GM21717 (cell line): ENCODE data around the gene ZFYVE27.
"Not testable (repeated sequence)": the region's sequence is repeated elsewhere in the genome, so short reads cannot be mapped to it uniquely, and the experiment has no call there.

Experiments
- ATAC-seq: cut with Tn5 transposase; IDR thresholded peaks from one replicate; pipeline ENCODE4 v1.9.1; 2021; ENCODE audit warnings: mild to moderate bottlenecking, moderate library complexity; ENCODE audit not compliant: unreplicated experiment

Gene ZFYVE27, protein sequence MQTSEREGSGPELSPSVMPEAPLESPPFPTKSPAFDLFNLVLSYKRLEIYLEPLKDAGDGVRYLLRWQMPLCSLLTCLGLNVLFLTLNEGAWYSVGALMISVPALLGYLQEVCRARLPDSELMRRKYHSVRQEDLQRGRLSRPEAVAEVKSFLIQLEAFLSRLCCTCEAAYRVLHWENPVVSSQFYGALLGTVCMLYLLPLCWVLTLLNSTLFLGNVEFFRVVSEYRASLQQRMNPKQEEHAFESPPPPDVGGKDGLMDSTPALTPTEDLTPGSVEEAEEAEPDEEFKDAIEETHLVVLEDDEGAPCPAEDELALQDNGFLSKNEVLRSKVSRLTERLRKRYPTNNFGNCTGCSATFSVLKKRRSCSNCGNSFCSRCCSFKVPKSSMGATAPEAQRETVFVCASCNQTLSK

DNA sequence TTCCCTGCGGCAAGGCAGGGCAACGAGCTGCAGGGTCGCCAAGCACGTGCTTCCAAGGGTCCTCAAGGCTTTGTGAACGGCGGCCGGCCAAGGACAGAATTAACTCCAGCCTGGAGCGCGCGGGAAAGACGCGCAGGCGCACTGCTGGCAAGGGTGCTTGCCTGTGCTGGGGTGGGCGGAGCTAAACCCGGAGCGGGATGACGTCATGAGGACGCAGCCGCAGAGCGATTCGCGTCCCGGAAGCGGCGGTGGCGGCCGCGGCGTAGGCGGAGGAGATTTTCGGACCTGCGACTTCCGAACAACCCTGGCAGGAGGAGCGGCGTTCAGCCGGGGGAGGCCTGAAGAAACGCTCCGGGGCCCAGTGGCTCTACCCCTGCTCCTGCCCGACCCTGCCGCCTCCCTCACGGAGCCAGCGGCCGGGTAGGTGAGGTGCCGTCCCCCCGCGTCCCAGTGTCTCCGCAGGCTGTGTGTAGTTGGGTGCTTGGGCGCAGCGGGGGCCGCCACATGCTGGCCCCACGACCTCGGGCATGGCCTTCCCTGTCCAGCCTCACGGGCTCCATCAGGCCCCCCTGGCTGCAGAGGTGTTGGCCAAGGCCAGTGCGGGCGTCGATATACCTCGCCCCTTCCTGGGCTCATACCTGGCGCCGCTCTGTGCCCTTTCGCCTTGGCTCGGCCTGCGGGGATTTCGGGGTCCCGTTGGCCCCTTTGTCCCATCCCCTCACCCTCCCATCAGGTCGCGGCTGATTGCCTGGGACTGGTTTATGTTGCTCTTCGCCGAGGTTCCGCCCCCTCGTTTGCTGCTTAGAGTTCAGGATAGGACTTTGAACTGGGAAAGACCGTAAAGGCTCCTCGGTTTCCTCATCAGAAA, at the start of gene ZFYVE27:
TSS of gene ZFYVE27 (plus strand) at position 227 of the 868 bp plus-strand sequence. CDS start 1,350 bp downstream, outside the sequence.
- ATAC-seq: peak; percentile 78

DNA sequence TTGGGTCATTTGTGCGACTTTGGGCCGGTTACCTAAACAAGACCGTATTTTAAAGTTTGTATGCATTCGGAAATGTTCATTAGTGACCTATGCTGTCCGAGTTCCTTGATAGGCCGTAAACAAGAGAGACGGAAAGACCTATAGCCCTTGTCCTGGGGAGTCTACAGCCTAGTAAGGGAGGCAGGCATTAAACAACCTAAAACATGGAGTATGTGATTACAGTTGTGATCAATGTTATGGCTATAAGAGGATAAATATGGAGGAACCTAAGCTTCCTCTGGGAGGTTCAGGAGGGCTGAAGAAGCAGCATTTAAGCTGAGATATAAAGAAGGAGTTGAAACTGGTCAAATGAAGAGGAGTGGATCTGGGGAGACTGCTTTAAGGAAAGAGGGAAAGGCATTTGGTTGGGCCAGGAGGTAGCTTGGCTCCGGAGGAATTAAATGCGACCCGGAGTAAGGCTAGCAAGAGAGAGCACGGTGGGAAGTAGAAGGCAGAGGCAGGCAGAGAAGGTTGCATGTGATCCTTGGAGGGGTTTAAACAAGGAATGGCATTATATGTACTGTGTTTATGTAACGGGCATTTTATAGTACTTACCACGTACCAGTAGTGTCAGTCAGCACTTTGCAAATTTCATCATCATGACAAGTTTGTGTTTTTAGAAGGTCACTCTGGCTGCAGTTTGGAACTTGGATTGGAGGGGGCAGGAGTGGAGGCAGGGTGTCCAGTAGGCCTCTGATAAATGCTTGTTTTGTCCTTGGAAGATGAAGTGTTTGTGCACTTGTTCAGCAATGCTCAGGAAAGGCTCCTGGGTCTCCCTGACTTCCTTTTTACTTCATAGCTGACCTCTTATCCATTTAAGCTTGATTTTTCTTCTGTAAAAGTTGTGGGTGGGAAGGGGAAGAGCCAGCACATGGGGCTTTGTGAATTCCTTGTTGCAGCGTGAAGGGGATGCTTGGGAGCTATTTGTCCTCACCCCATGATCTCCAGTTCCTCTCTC, 48.8 kb upstream of the ZFYVE27 start:
- ATAC-seq: no peak

DNA sequence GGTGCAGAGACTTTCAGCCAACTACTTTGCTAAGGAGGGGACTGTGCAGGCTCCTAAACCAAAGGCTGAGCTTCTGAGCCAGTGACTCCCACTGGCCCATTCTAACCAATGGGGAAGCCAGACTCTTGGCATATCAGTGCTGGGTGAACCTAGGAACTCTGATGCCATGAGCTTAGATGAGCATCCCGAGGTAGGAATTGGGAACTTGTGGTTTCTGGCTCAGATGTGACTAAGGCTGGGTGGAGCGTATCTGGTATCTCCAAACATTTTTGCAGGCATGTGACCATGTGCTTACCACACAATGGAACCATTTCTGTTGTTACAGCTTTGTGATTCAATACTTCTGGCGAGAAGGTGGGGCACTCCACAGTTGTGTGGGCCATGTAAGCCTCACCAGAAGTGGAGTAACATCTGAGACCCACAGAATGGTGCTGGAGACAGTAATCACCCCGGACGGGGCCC, 47.3 kb upstream of the ZFYVE27 start:
- no peak for ATAC-seq

DNA sequence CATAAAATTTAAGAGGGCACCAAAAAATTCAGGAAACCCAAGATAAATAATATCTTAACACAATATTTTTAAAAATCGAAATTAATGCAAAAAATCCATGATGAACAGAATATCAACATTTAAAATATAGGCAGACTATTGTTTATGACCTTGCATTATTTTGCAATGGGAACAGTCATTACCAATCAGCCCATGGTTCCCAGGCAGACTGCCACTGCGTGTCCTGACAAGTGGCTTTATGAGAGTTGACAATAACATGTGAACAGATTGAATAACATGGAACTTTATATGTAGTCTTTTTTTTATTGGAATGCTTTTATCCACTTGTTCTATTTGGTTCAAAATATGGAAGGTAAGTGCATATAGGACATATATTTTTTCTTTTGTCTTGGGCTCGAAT, 46.8 kb upstream of the ZFYVE27 start:
- ATAC-seq: no peak

DNA sequence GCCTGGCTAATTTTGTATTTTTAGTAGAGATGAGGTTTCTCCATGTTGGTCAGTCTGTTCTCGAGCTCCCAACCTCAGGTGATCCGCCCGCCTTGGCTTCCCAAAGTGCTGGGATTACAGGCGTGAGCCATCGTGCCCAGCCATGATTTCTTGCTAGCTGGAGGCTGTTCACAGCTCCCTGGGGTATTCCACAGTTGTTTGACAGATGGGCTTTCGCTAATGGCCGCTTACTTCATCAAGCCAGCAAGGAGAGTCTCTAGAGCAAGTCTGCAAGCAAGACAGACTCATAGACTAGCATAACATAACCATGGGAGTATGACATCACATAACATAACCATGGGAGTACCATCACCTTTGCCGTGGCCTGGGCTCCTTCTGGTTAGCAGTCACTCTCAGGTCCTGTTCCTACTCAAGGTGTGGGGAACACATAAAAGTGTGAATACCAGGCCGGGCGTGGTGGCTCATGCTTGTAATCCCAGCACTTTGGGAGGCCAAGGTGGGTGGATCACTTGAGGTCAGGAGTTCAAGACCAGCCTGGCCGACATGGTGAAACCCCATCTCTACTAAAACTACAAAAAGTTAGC, 38.8 kb upstream of the ZFYVE27 start:
- not testable (repeated sequence) for ATAC-seq

DNA sequence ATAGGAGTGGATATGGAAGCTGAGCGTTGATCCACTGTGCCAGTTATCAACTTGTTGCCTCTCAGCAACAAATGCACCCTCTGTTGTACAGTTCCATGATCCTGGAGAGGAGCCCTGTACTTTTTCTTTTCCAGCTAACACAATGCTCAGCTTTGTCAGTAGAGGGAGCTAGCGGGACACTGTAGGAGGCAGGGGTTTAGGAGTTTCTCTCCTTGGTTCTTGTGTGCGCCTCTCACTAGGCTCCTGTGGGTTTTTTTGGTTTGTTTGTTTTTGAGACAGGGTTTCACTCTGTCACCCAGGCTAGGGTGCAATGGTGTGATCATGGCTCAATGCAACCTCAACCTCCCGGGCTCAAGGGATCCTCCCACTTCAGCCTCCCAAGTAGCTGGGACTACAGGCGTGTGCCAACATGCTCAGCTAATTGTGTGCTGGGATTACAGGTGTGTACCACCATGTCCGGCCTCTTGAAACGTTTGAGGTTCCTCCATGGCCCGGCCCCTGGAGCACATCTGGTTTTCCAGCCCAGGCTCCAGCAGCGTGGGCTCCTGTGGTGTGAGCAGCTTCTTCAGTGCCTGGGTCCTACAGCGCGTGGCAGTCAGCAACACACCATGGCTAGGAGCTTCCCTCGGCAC, 35.4 kb upstream of the ZFYVE27 start:
- no peak for ATAC-seq

DNA sequence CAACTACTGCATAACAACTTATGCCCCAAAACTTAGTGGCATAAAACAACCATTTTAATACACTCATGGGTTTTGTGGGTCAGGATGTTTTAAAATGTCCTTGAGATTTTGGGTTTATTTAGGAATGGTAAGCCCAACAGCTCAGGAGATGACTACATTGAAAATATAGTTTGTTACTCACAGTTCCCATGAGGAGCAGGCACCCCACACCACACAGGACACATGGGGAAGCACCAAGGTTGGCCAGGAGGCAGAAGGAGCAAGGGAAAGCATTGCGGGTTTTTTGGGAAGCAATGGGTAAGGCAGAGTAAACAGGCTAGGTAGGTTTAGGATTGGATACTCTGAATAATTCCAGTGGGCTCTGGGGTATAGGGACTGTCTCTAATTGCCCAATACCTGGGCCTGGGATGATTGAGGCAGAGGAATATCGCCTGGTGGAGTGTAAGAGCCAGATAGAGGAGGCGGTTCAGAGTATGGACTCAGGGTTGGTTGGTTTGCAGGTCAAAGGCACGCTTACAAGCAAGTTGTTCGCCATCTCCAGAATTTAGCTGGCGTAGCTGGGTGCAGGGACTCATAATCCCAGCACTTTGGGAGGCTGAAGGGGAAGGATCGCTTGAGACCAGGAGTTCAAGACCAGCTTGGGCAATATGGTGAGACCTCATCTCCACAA, 33.4 kb upstream of the ZFYVE27 start:
- no peak for ATAC-seq

DNA sequence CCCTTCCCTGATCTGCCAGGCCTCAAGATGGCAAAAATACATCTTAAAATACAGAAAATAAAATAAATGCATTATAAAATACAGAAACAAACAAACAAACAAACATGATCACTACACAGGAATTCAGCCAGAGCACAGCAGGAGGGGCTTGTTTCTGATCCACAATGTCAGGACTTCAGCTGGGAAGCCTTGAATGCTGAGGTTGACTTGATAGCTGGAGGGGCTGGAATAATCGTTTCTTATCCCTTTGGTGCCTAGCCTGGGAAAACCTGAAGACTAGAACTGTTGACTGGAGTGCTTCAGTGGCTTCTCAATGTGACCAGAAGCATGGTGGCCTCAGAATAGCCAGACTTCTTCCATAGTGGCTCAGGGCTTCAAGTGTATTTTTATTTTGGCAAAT, 32.6 kb upstream of the ZFYVE27 start:
- ATAC-seq: no peak

DNA sequence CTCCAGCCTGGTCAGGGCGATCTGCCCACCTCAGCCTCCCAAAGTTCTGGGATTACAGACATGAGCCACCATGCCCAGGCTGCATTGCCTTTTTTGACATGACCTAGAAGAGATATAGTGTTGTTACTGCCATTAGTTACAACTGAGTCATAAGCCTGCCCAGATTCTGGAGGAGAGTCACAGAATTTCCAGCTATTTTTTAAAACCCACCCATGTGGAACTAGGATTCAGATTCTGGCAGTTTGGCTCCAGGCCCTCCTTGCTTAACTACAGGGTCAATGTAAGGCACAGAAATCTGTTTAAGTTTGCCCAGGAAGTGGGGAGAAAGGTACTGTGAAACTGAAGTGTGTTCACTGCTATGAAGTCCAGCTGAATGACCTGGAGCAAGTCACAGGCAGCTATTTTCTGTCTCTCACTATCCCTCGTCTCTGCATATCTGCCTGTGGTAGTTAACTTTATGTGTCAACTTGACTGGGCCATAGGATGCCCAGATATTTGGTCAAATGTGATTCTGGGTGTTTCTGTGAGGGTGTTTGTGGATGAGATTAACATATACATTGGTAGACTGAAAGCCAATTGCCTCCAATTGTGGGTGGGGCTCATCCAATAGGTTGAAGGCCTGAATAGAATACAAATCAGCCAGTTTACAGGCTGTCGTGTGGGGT, 31.8 kb upstream of the ZFYVE27 start:
- no peak for ATAC-seq

DNA sequence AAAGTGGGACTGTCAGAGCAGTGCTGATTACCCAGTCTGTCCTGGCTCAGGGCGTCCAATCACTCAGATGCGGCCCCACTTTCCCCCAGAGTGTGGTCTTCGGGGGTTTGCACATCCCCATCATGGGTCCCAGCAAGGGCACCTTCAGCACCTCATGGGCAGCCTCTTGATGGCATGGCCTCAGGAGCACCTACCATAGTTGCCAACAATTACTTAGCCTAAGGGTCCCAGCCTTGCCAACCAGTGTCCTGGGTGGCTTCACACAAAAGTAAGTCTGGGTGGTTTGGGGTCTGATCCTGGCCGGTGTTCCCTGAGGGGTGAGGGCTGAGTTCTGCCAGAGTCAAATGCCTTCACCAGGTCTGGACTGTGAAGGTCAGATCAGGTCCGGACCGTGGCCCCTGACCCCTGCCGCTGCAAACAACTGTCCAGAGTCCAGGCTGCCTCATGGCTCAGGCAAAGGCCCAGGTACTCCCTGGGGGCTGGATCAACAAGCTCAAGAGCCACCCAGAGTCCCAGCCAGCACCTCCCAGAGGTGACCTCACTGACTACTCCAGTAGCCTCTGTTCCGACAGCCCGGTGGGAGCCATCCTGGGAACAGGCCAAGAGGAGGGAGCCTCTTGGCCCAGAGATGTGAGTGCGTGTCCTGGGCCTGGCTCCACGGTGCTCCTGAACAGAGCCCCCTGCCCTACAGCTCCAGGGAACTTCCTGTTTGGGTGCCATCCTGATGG, 29.6 kb upstream of the ZFYVE27 start:
- ATAC-seq: no peak

DNA sequence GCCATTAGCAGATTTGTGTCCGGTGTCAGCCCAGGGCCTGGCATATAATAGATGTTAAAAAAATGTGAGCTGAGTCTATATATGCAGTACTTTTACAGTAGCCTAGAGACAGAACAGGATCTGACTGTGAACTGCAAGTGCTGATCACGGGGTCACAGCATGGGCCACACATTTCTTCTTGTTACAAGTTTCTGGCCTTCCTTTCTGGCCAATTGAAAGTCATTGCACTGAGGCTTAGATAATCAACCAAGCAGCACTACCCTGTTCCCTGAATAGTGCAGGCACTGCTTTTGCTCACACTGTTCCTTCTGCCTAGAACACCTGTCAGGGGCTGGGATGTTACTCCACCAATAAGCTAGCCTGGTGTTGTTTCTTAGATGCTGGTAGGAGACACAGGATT, 28.8 kb upstream of the ZFYVE27 start:
- ATAC-seq: no peak

DNA sequence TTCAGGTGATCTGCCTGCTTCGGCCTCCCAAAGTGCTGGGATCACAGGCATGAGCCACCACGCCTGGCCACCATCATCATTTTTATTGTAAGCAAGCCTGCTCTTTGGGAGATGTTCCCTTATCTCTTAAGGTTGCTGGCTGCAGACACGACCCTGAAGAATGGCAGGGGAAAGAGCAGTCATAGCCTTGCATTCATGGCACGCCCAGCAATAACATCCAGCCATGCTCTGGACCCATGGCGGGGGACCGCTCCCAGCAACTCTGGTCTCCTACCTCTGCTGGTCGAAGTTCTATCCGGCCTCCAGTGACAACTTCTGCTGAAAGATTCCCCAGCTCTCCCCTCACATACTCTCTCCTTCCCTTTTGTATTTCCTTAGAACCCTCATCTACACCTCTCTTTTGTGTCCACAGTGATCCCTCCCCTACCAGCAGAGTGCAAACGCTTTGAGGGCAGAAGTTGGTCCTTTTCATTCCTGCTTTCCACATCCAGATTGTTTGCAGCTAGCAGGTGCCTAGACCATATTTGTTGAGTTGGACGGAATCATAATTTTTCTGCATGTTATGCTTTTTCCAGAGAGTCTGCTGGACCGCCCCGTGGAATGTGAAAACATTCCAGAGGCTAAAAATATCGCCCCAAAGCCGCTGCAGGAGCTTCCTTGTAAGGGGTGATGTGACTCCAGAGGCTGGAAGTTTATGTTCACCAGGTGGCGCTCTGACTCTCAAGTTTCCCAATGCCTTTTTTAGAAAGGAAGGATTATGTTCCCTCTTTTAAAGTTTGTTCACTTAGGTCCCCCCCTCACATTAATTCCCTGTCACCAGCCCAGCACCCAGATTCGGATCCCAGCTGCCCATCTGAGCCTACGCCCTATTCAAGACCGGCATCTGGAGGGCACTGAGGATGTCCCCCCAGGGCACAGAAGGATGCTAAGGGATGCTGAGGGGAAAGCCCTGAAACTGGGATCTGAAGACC, 27.7 kb upstream of the ZFYVE27 start:
- ATAC-seq: no peak

DNA sequence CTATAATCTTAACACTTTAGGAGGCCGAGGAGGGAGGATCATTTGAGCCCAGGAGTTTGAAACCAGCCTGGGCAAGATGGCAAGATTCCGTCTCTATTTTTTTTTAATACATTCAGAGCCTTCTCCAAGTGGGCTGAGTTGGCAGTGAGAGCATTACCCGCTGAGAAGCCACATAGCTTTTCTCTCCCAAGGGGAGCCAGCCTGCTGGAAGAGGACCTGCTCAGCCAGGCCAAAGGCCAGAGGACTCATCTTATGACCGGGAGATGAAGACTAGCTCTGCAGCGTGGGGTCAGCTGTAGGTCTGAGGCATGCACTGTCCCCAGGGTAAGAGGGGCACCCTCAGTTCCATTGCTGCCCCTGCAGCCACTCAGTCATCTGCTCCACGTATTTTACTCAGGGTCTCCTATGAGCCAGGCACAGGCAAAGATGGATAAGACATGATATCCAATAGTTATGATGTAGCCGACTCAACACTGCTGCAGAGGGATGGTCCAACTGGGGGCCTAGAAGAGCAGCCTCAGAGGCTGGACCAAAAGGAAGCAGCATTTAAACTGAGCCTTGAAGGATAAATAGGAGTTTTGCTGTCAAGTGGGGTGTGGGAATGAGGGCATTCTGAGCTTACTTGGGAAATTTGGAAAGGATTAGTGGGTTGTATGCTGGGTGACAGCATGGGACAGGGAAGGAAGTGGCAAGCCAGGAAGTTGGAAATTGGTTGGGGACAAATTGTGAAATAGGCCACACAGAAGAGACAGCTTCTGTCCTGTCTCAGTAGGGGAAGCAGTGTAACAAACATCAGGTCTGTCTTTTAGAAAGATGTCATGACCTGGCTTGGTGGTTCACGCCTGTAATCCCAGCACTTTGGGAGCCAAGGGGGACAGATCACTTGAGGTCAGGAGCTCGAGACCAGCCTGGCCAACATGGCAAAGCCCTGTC, 25.0 kb upstream of the ZFYVE27 start:
- ATAC-seq: no peak

DNA sequence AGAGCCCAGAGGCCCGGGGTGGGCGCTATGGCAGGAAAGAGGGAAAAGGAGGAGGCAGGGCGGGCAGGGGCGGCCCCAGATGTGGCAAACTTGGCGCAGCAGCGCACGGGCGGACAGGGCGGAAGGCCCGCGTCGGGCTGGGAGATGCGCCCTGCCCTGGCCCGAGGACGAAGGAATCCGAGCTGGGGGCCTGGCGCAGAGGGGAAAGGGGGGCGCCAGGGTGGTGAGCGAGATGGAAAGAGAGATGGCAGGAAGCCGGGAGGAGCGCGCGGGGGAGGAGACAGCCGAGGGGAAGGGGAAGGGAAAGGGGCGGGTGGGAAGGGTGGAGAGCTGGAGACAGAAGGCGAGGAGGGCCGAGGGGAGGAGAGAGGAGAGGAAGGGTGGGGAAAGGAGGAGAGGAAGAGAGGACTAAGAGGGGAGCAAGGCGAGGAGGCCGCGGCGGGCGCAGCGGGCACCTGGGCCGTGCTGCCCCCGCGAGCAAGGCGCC, 23.5 kb upstream of the ZFYVE27 start, which contains the start of gene MARVELD1:
TSS of gene MARVELD1 (plus strand) at position 392 of the 487 bp plus-strand sequence. CDS start 147 bp downstream, outside the sequence.
- no peak for ATAC-seq

DNA sequence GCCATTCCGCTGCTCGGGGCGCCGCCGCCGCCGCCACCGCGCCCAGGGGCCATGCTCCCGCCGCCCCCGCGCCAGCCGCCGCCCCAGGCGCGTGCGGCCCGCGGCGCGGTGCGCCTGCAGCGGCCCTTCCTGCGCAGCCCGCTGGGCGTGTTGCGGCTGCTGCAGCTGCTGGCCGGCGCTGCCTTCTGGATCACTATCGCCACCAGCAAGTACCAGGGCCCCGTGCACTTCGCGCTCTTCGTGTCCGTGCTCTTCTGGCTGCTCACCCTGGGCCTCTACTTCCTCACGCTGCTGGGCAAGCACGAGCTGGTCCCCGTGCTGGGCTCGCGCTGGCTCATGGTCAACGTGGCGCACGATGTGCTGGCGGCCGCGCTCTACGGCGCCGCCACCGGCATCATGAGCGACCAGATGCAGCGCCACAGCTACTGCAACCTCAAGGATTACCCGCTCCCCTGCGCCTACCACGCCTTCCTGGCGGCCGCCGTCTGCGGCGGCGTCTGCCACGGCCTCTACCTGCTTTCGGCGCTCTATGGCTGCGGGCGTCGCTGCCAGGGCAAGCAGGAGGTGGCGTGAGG, 23.0 kb upstream of the ZFYVE27 start:
- peak; percentile 81 for ATAC-seq
